ENCODE results near the gene EPHA3. TPM values are rescaled to one million over a fixed set of nuclear protein-coding genes. Genes with fewer than 3 reads are reported as not detected.

The EPHA3 gene
- total RNA-seq, 2 donors from 2014 or later: 0.15 to 0.18 TPM

DNA sequence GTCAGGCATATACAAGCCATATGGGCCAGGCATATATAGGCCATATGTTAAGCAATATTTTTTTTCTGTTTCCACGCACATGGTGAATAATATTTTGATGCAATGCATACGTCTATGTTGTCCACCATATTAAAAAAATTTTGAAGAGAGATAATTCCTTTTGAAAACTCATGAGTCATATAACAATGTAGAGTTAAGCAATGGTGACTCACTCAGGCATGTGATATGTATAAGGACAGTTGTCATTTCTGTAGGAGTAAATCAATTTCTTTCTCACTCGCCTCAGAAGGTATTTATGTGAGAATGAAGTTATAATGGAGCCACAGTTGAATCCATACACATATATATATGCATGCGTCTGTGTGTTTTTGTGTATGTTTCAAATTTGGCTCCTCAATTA lies 272.6 kb downstream of the EPHA3 start:
- TF ChIP-seq, protein P1, sequence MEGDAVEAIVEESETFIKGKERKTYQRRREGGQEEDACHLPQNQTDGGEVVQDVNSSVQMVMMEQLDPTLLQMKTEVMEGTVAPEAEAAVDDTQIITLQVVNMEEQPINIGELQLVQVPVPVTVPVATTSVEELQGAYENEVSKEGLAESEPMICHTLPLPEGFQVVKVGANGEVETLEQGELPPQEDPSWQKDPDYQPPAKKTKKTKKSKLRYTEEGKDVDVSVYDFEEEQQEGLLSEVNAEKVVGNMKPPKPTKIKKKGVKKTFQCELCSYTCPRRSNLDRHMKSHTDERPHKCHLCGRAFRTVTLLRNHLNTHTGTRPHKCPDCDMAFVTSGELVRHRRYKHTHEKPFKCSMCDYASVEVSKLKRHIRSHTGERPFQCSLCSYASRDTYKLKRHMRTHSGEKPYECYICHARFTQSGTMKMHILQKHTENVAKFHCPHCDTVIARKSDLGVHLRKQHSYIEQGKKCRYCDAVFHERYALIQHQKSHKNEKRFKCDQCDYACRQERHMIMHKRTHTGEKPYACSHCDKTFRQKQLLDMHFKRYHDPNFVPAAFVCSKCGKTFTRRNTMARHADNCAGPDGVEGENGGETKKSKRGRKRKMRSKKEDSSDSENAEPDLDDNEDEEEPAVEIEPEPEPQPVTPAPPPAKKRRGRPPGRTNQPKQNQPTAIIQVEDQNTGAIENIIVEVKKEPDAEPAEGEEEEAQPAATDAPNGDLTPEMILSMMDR (conservative IDR thresholded peaks at IDR 0.05): no peak
- no peak overlapping the region for H3K27ac Mint-ChIP-seq

GRCh38 chr3:89392991-89393390 lies 285.6 kb downstream of the EPHA3 start:
- TF ChIP-seq, protein P1 (conservative IDR thresholded peaks at IDR 0.05): no peak
- H3K4me3 ChIP-seq (ENCODE audit: low read length): no peak overlapping the region
- no peaks in the 10 kb centered on the region for H3K36me3 ChIP-seq (ENCODE audit: control insufficient read depth, insufficient read depth, low read length)
- H3K9me3 ChIP-seq (ENCODE audit: control insufficient read depth, low read length): no peaks in the 10 kb centered on the region
- H3K4me3 Mint-ChIP-seq: no peak overlapping the region
- H3K27ac ChIP-seq (ENCODE audit: low read depth, low read length): no peak overlapping the region
- no peaks in the 10 kb centered on the region for H3K36me3 Mint-ChIP-seq (ENCODE audit: low read depth)
- no peaks in the 10 kb centered on the region for H3K4me1 ChIP-seq (ENCODE audit: control insufficient read depth, insufficient read depth, low read length)
- WGBS, 2 experiments (ENCODE audit: insufficient coverage in 1 of 2, insufficient read length in 1 of 2): 93 to 94% methylated on average over 3 of the region's 3 CpGs
- H3K27ac Mint-ChIP-seq: no peak overlapping the region
- H3K9ac ChIP-seq (ENCODE audit: extremely low read depth, low read length, poor library complexity, severe bottlenecking): no peak overlapping the region
- peaks cover 2% of the 10 kb centered on the region for H3K9me3 Mint-ChIP-seq
- DNase-seq: no peak
- H3K4me1 Mint-ChIP-seq: no peaks in the 10 kb centered on the region
- no peaks in the 10 kb centered on the region for H3K27me3 Mint-ChIP-seq (ENCODE audit: insufficient read depth)
- H3K27me3 ChIP-seq (ENCODE audit: control insufficient read depth, insufficient read depth, low read length, poor library complexity, severe bottlenecking): no peaks in the 10 kb centered on the region

More for the DNA sequence above, 272.6 kb downstream of the EPHA3 start:
- H3K36me3 Mint-ChIP-seq (ENCODE audit: low read depth): no peaks in the 10 kb centered on the region
- H3K9me3 Mint-ChIP-seq: peaks cover 9% of the 10 kb centered on the region
- DNase-seq: no peak
- WGBS, 2 experiments (ENCODE audit: insufficient coverage in 1 of 2, insufficient read length in 1 of 2): 85% methylated on average over 3 of the region's 4 CpGs; no CpG with 5 or more reads in 1 of the 2 experiments
- H3K4me1 Mint-ChIP-seq: peaks cover 14% of the 10 kb centered on the region
- no peaks in the 10 kb centered on the region for H3K9me3 ChIP-seq (ENCODE audit: control insufficient read depth, low read length)
- no peaks in the 10 kb centered on the region for H3K36me3 ChIP-seq (ENCODE audit: control insufficient read depth, insufficient read depth, low read length)
- H3K4me3 ChIP-seq (ENCODE audit: low read length): no peak overlapping the region
- H3K27me3 ChIP-seq (ENCODE audit: control insufficient read depth, insufficient read depth, low read length, poor library complexity, severe bottlenecking): no peaks in the 10 kb centered on the region
- no peak overlapping the region for H3K27ac ChIP-seq (ENCODE audit: low read depth, low read length)
- H3K4me3 Mint-ChIP-seq: no peak overlapping the region
- no peaks in the 10 kb centered on the region for H3K27me3 Mint-ChIP-seq (ENCODE audit: insufficient read depth)
- no peaks in the 10 kb centered on the region for H3K4me1 ChIP-seq (ENCODE audit: control insufficient read depth, insufficient read depth, low read length)
- no peak overlapping the region for H3K9ac ChIP-seq (ENCODE audit: extremely low read depth, low read length, poor library complexity, severe bottlenecking)

DNA sequence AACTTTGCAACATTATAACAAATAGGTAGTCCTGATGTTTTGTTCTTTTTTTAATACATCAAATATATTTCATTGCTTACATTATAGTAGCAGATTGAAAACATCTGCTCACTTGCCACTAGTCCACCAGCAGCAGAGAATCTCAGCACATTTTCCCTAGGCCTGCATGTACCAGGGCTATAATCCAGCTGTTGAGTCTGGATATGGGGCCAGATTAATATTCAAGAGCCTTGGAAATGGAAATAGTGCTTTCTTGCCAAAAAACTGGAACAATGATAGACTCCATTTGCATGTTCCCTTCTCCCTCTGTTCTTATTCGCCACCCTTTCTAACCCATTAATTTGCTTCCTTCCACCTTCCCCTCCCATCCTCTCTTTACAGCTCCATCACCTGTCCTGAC lies 288.0 kb downstream of the EPHA3 start:
- WGBS, 2 experiments (ENCODE audit: insufficient coverage in 1 of 2, insufficient read length in 1 of 2): 97% methylated on average over 1 of the region's 1 CpG; no CpG with 5 or more reads in 1 of the 2 experiments
- DNase-seq: no peak
- Histone ChIP-seq H3K4me1 (ENCODE audit: control insufficient read depth, insufficient read depth, low read length) (no peaks in the 10 kb centered on the region), H3K36me3 (ENCODE audit: control insufficient read depth, insufficient read depth, low read length) (no peaks in the 10 kb centered on the region), H3K27ac (ENCODE audit: low read depth, low read length) (no peak overlapping the region), H3K4me3 (ENCODE audit: low read length) (no peak overlapping the region), H3K9me3 (ENCODE audit: control insufficient read depth, low read length) (no peaks in the 10 kb centered on the region), H3K27me3 (ENCODE audit: control insufficient read depth, insufficient read depth, low read length, poor library complexity, severe bottlenecking) (no peaks in the 10 kb centered on the region), H3K9ac (ENCODE audit: extremely low read depth, low read length, poor library complexity, severe bottlenecking) (no peak overlapping the region)
- H3K4me1 Mint-ChIP-seq: no peaks in the 10 kb centered on the region
- no peaks in the 10 kb centered on the region for H3K9me3 Mint-ChIP-seq
- no peak overlapping the region for H3K27ac Mint-ChIP-seq
- TF ChIP-seq, protein P1 (conservative IDR thresholded peaks at IDR 0.05): no peak
- no peaks in the 10 kb centered on the region for H3K27me3 Mint-ChIP-seq (ENCODE audit: insufficient read depth)
- no peaks in the 10 kb centered on the region for H3K36me3 Mint-ChIP-seq (ENCODE audit: low read depth)
- no peak overlapping the region for H3K4me3 Mint-ChIP-seq
